K562 (cell line): Measurements from ENCODE around the gene BTNL8. TPM values are rescaled to one million over a fixed set of nuclear protein-coding genes. Genes with fewer than 3 reads are reported as not detected.

Experiments used
- CBX1 ChIP-seq: sonication (generic); IDR thresholded peaks from 2 replicates; pipeline ENCODE4 v1.6.1; 2016; ENCODE audit warnings: antibody characterized with exemption, low read depth, mild to moderate bottlenecking
- CC2D1A ChIP-seq: fragments of 450-650 bp; IDR thresholded peaks from 2 replicates; pipeline ENCODE4 v1.6.1; 2017; ENCODE audit warnings: mild to moderate bottlenecking
- FIP1L1 ChIP-seq: fragments of 200-400 bp; formaldehyde crosslinking; IDR thresholded peaks from 2 replicates; pipeline ENCODE4 v1.6.1; 2018; ENCODE audit warnings: mild to moderate bottlenecking, low read depth, low read length; ENCODE audit not compliant: poor library complexity, severe bottlenecking
- HDAC6 ChIP-seq: IDR thresholded peaks from 2 replicates; pipeline ENCODE4 v1.6.1; 2012; ENCODE audit warnings: low read depth, mild to moderate bottlenecking, control low read depth, inconsistent platforms, low read length, moderate library complexity
- MXI1 ChIP-seq: IDR thresholded peaks from 2 replicates; pipeline ENCODE4 v1.6.1; 2011; ENCODE audit warnings: low read depth, mild to moderate bottlenecking, improper control_type of control experiment, low read length
- MYC ChIP-seq, 2 experiments: fragments of 250-450 bp in 1 of 2; sonication (Bioruptor Pico) in 1 of 2; IDR thresholded peaks; 2 replicates each; pipeline versions ENCODE4 v1.5.1 to v1.6.1; 2012 to 2021; ENCODE audit warnings: low read depth in 2 of 2, borderline replicate concordance in 1 of 2, improper control_type of control experiment in 1 of 2, low read length in 1 of 2, mild to moderate bottlenecking in 1 of 2, moderate library complexity in 1 of 2
- NCOA1 ChIP-seq: fragments of 450-650 bp; IDR thresholded peaks from 2 replicates; pipeline ENCODE4 v1.6.1; 2016; ENCODE audit warnings: low read depth
- POLR2B ChIP-seq: fragments of 450-650 bp; IDR thresholded peaks from 2 replicates; pipeline ENCODE4 v1.6.1; 2018; ENCODE audit warnings: low read depth; ENCODE audit not compliant: partially characterized antibody
- RCOR1 ChIP-seq, 2 experiments: IDR thresholded peaks; 2 replicates each; pipeline ENCODE4 v1.6.1; 2012; ENCODE audit warnings: low read depth in 2 of 2, low read length in 2 of 2, borderline replicate concordance in 1 of 2, improper control_type of control experiment in 1 of 2
- YY1 ChIP-seq, 3 experiments: IDR thresholded peaks; 2 replicates each; pipeline ENCODE4 v1.6.1; 2011; ENCODE audit warnings: low read length in 2 of 3, mild to moderate bottlenecking in 2 of 3, moderate library complexity in 2 of 3, borderline replicate concordance in 1 of 3, control low read depth in 1 of 3, low read depth in 1 of 3; ENCODE audit not compliant: insufficient read depth in 3 of 3, insufficient replicate concordance in 2 of 3, control insufficient read depth in 1 of 3, insufficient read length in 1 of 3; ENCODE audit errors: extremely low read depth in 1 of 3
- ZBTB7A ChIP-seq: IDR thresholded peaks from 2 replicates; pipeline ENCODE4 v1.6.1; 2011; ENCODE audit warnings: low read depth, mild to moderate bottlenecking, low read length, moderate library complexity, borderline replicate concordance; ENCODE audit not compliant: control insufficient read depth
- ZNF12 ChIP-seq: sonication (generic); formaldehyde crosslinking; IDR thresholded peaks from 2 replicates; pipeline ENCODE4 v1.4.0; 2020; ENCODE audit warnings: mild to moderate bottlenecking, missing genetic modification reagents
- ZNF124 ChIP-seq: sonication (generic); formaldehyde crosslinking; IDR thresholded peaks from 2 replicates; pipeline ENCODE4 v1.8.1; 2022; ENCODE audit warnings: missing genetic modification reagents
- polyA plus RNA-seq, 8 experiments: library from polyadenylated mRNA; depleted of rRNA in 4 of 8; stranded (reverse) in 5 of 8; unstranded in 3 of 8; fragments of >200 nt; fragmentation: Nextera tagmentation in 2 of 8; fragmentation: Illumina TruSeq in 1 of 8; extraction: Ambion mirVana in 2 of 8; extraction: Trizol in 1 of 8; gene quantifications; 2 replicates each; pipeline versions ENCODE4 v1.2.1 to v1.2.3, GENCODE V29; 2011 to 2014; ENCODE audit warnings: inconsistent platforms in 1 of 8, missing spikeins in 1 of 8
- total RNA-seq, 7 experiments: library from RNA; depleted of rRNA in 6 of 7; stranded (reverse); fragments of >200 nt in 6 of 7; fragmentation: Illumina TruSeq in 2 of 7; extraction: Trizol in 2 of 7; gene quantifications; 2 replicates each; pipeline versions ENCODE4 v1.2.1 to v1.2.3, GENCODE V29; 2011 to 2021; ENCODE audit warnings: low replicate concordance in 1 of 7
- TF ChIP-seq, protein P1 (sequence below): sonication (generic); formaldehyde crosslinking; IDR thresholded peaks from 2 replicates; pipeline ENCODE4 v1.4.0; 2020; ENCODE audit warnings: mild to moderate bottlenecking, missing genetic modification reagents
- TF ChIP-seq, protein P2 (sequence below): fragments of 250-450 bp; sonication (Bioruptor Pico); IDR thresholded peaks from 2 replicates; pipeline ENCODE4 v1.4.0; 2020; ENCODE audit warnings: borderline replicate concordance
- TF ChIP-seq, protein P3 (sequence below): fragments of 450-650 bp; formaldehyde crosslinking; IDR thresholded peaks from 2 replicates; pipeline ENCODE4 v1.4.0; 2022; ENCODE audit warnings: mild to moderate bottlenecking, moderate library complexity

The BTNL8 gene
- total and polyA plus RNA-seq, 9 of the 15 experiments (the other 6 are each of a cell fraction or from before 2014, with no cell fraction given): 0.04 to 0.18 (median 0.07) TPM; not detected in 6

DNA sequence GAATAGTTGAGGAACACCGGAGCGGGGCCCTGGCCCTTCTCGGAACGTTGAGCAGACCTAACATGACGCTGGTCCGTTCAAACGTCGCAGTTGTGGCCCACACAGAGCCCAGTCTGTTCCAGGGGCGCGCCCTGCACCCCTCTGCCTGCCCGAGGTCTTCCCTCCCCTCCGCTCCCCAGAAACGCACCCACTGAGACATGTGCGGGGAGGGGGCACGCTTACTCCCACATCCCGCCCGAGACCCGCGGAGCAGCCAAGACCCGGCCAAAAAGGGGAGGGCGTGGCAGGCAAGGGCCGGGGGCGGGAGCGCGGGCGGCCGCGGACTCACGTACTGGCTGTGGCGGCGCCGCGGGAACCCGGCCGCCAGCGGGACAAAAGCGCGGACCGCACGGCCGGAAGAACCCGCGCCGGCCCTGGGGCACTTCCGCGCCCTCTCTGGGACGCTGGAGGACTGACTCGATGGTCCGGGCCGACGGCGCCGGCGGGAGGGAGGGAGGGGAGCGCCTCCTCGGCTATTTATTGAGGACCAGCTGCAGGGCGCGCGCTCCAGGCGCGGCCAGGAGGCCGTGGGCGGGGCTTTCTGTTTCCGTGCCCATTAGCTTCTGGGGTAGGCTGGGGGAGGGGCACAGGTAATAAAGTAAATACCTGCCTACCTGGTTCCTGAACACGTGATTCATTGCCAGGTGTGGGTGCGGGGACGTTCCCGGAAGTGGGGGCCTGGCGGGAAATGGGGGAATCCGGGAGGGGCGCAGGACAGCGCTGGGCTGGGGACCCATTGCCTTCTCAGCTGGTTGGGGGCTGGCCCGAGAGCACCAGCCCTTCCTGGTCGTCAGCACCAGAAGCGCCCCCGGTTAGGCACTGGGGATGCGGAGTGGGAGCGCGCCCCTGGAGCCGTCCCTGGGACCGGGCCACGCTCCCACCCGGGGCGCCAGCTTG lies 37.8 kb upstream of the BTNL8 start, which contains the start of gene ZFP62 (continued):
- TF ChIP-seq, protein P1, sequence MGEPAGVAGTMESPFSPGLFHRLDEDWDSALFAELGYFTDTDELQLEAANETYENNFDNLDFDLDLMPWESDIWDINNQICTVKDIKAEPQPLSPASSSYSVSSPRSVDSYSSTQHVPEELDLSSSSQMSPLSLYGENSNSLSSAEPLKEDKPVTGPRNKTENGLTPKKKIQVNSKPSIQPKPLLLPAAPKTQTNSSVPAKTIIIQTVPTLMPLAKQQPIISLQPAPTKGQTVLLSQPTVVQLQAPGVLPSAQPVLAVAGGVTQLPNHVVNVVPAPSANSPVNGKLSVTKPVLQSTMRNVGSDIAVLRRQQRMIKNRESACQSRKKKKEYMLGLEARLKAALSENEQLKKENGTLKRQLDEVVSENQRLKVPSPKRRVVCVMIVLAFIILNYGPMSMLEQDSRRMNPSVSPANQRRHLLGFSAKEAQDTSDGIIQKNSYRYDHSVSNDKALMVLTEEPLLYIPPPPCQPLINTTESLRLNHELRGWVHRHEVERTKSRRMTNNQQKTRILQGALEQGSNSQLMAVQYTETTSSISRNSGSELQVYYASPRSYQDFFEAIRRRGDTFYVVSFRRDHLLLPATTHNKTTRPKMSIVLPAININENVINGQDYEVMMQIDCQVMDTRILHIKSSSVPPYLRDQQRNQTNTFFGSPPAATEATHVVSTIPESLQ (CRISPR knock-in tag): peak; percentile 91; the same call in 1 of the 2 replicates
- peak; percentile 54 for TF ChIP-seq POLR2B
- peak; percentile 84 for TF ChIP-seq MYC (IDR thresholded peaks at IDR 0.05; ENCODE audit: low read depth, low read length)
- peak; percentile 65; the same call in 1 of the 2 replicates for TF ChIP-seq MYC (CRISPR knock-in tag; IDR thresholded peaks at IDR 0.05; ENCODE audit: borderline replicate concordance, low read depth)
- TF ChIP-seq HDAC6: no peak
- no peak for TF ChIP-seq CC2D1A
- peak; percentile 62 for TF ChIP-seq FIP1L1
- TF ChIP-seq YY1 (IDR thresholded peaks at IDR 0.05; ENCODE audit: borderline replicate concordance in 1 of 3, control insufficient read depth in 1 of 3, extremely low read depth in 1 of 3, insufficient read depth in 3 of 3, insufficient read length in 1 of 3, insufficient replicate concordance in 2 of 3, low read depth in 1 of 3, low read length in 2 of 3): peak in 2 of 3 experiments; percentile 57 to 62
- TF ChIP-seq ZNF124 (CRISPR knock-in tag): no peak
- TF ChIP-seq ZBTB7A: peak; percentile 75; the same call in 1 of the 2 replicates
- TF ChIP-seq MXI1: 0 out of 2 replicates have a peak, but pooled peaks have one; percentile 34
- TF ChIP-seq, protein P2, sequence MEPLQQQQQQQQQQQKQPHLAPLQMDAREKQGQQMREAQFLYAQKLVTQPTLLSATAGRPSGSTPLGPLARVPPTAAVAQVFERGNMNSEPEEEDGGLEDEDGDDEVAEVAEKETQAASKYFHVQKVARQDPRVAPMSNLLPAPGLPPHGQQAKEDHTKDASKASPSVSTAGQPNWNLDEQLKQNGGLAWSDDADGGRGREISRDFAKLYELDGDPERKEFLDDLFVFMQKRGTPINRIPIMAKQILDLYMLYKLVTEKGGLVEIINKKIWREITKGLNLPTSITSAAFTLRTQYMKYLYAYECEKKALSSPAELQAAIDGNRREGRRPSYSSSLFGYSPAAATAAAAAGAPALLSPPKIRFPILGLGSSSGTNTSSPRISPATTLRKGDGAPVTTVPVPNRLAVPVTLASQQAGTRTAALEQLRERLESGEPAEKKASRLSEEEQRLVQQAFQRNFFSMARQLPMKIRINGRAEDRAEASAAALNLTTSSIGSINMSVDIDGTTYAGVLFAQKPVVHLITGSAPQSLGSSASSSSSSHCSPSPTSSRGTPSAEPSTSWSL (CRISPR knock-in tag): no peak
- peak; percentile 49; the same call in 1 of the 2 replicates for TF ChIP-seq ZNF12 (CRISPR knock-in tag)
- peak; percentile 88; the same call in 1 of the 2 replicates for TF ChIP-seq CBX1
- peak; percentile 28; the same call in 1 of the 2 replicates for TF ChIP-seq NCOA1
- TF ChIP-seq RCOR1 (IDR thresholded peaks at IDR 0.05; ENCODE audit: borderline replicate concordance in 1 of 2, low read depth in 2 of 2, low read length in 2 of 2): 0 out of 4 replicates have a peak, but pooled peaks of 1 of the 2 experiments have one; percentile 5
- TF ChIP-seq, protein P3, sequence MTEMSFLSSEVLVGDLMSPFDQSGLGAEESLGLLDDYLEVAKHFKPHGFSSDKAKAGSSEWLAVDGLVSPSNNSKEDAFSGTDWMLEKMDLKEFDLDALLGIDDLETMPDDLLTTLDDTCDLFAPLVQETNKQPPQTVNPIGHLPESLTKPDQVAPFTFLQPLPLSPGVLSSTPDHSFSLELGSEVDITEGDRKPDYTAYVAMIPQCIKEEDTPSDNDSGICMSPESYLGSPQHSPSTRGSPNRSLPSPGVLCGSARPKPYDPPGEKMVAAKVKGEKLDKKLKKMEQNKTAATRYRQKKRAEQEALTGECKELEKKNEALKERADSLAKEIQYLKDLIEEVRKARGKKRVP: peak; percentile 40; the same call in 1 of the 2 replicates
